ENCODE measurements around the gene BOLA2.
"Not testable (repeated sequence)": the region's sequence is repeated elsewhere in the genome, so short reads cannot be mapped to it uniquely, and the experiment has no call there.

Gene BOLA2

GRCh38 chr16:29454269-29454668 lies at the start of gene BOLA2, which contains the start of gene SLX1B:
Gene BOLA2 (minus strand): TSS chr16:29454351. CDS start chr16:29454253, 98 bp downstream.
Gene SLX1B (plus strand): TSS chr16:29454533.
- DNase-seq (ENCODE audit: low read depth) = not testable (repeated sequence)

DNA sequence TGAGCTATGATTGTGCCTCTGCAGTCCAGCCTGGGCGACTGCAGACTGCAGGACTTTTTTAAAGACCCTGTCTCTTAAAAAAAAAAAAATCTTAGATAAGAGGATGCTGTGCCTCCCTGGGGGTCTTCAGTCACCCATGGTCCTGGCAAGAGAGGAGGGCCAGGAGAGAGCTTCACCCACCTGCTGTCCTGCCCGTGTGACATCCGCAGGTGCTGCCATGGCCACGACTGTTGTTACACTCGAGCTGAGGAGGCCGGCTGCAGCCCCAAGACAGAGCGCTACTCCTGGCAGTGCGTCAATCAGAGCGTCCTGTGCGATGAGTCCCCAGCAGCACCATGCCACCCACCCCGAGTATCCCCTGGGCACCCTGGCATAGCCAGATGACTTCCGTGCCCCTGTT lies 28.1 kb upstream of the BOLA2 start:
- not testable (repeated sequence) for DNase-seq (ENCODE audit: low read depth)

GRCh38 chr16:29472065-29472464 lies 17.9 kb upstream of the BOLA2 start:
- DNase-seq (ENCODE audit: low read depth) = not testable (repeated sequence)

- not testable (repeated sequence) for DNase-seq (ENCODE audit: low read depth)
Observed at GRCh38 chr16:29469660-29470059, 15.5 kb upstream of the BOLA2 start.

DNA sequence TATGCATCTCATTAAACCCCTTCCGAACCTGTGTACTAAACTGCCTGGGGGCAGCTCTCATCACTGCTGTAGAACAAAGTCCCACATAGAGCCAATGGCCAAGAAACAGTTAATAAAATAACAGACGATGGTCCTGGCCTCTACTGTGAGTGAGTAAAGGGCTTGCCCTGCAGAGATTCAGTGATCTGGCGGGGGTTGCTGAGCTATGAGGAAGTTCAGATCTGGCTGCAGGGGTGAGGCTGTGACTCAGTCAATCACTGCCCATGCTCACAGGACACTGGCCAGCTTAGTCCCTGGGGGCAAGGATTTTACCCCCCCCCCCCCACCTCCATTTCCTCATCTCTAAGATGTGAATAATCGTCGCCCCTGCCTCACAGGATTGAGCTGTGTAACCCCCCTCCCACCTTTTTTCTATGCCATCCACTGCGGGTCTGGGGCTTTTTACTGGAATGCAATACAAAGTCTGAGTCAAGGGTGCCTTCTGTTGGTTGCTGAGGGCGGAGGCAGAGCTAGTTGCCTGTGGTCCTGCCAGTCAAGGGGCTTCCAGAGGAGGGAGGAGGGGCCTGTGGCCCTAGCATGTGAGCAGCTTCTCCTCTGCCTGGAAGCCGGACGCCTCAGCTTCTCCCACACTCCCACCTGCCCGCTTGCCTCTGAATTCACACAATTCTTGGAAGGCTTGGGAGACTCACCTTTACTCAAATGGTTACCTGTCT lies 13.7 kb upstream of the BOLA2 start:
- not testable (repeated sequence) for DNase-seq (ENCODE audit: low read depth)

DNA sequence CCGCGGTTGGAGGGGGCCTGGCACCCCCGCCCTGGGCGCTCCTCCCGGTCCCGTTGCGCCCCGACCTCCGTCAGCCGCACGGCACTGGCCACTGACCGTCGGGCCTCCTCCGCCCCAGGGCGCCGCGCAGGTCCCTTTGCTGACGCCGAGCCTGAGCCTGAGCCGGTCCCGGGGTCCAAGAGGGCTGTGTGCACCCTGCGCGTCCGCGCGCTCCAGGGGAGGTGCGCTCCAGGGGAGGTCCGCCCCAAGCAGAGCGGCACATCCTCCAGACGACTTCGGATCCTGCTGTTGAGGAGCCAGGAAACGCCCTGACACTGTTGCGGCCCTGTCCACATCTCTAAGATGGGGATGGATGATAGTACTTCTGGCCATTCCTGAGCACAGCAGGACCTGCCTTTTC lies 12.8 kb upstream of the BOLA2 start:
- DNase-seq (ENCODE audit: low read depth) = not testable (repeated sequence)

- not testable (repeated sequence) for DNase-seq (ENCODE audit: low read depth)
Observed at GRCh38 chr16:29465985-29466824, 12.1 kb upstream of the BOLA2 start.

- DNase-seq (ENCODE audit: low read depth) = not testable (repeated sequence)
Observed at GRCh38 chr16:29460647-29461030, 6.5 kb upstream of the BOLA2 start.

DNA sequence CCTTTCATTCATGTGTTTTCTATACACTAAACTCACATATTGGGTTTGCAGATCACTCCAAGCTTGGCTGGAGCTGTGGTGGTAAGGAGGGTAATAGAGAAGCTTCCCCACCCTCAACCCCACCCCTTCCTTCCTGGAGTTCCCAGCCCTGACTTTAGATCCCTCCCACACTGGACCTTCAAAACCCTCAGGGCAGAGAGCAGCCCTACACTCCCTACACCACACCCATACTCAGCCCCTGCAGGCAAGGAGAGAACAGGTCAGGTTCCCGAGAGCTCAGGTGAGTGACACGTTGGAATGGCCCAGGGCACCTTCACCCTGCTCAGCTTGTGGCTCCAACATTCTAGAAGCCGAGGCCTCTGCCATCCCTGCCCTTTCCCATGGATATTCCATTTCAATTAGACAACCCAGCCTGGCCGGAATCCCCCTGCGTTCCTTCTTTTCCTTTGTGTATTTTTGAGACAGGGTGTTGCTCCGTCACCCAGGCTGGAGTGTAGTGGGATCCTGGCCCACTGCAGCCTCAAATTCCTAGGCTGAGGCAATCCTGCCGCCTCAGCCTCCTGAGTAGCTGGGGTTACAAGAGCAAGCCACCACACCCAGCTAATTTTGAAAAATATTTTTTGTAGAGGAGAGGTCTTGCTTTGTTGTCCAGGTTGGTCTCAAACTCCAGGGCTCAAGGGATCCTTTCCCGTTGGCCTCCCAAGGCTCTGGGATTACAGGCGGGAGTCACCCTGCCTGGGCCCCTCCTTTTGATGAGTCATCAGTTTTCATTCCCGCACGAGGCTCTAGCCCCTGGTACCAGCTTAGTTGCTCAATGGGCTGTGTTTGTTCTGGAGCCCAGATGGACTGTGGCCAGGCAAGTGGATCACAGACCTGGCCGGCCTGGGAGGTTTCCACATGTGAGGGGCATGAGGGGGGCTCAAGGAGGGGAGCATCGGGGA lies 5.8 kb upstream of the BOLA2 start, which contains the start of gene SULT1A4:
TSS of gene SULT1A4 (plus strand) at position 208 of the 941 bp plus-strand sequence. CDS start 1,473 bp downstream, outside the sequence.
- not testable (repeated sequence) for DNase-seq (ENCODE audit: low read depth)

GRCh38 chr16:29457660-29458059 lies 3.5 kb upstream of the BOLA2 start:
- DNase-seq (ENCODE audit: low read depth) = not testable (repeated sequence)

DNA sequence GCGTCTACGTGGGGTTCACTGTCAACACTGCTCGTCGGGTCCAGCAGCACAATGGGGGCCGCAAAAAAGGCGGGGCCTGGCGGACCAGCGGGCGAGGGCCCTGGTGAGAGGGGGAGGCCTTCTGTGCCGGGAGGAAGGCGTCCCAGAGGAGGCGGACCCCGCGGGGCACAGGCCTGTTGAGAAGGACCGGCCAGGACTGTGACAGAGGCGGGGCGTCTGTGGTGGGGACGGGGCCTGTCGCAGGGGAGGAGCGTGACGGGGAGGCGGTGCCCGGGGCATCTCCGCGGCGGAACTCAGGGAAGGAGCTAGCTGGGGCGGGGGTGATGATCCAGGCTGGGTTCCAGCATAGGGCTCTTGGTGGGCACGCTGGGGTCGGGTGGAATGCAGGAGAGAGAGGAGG lies 677 bp upstream of the BOLA2 start:
- DNase-seq (ENCODE audit: low read depth) = not testable (repeated sequence)

- DNase-seq (ENCODE audit: low read depth) = not testable (repeated sequence)
Observed at GRCh38 chr16:29453754-29454153, 397 bp downstream of the BOLA2 start.

- not testable (repeated sequence) for DNase-seq (ENCODE audit: low read depth)
Observed at GRCh38 chr16:29425390-29425789, 28.8 kb downstream of the BOLA2 start.

DNA sequence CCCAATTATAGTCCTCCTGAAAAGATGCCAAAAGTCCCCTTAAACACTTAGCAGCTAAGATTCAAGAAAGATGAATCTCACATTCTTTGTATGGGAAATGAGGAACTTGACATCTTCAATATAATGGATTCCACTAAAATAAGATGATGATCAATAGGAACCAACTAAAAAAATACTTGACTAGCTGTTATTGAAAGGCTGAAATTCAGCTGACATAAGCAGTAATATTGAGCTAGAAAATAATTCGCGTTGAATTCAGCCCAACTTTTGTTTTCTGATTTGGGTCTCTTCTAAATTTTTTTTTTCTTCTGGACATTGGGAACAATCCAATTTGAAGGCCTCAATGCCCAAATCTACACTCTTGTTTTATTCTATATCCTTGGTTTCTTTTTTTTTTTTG lies 30.6 kb downstream of the BOLA2 start:
- not testable (repeated sequence) for DNase-seq (ENCODE audit: low read depth)

GRCh38 chr16:29405249-29405648 lies 48.9 kb downstream of the BOLA2 start:
- DNase-seq (ENCODE audit: low read depth) = peak; percentile 59
